Osteoblast (primary cell): ENCODE measurements around the gene CBX2. TPM values are rescaled to one million over a fixed set of nuclear protein-coding genes. Genes with fewer than 3 reads are reported as not detected.
A peak's percentile ranks its signal among the peaks of the same experiment; 100 is the strongest.

ENCODE experiments used
- DNase-seq: peaks from one replicate; pipeline ENCODE4 v3.0.0; 2011; ENCODE audit warnings: low spot score, mixed read lengths; ENCODE audit not compliant: insufficient read length; ENCODE audit errors: missing footprints
- H2AFZ ChIP-seq: 2 replicates; pipeline ENCODE4 v1.6.0; 2011; ENCODE audit warnings: mild to moderate bottlenecking, low read length
- H3K27ac ChIP-seq: 2 replicates; pipeline ENCODE4 v1.5.1; 2011; ENCODE audit warnings: mild to moderate bottlenecking, low read depth, low read length, moderate library complexity
- H3K27me3 ChIP-seq: 2 replicates; pipeline ENCODE4 v1.6.0; 2012; ENCODE audit warnings: mild to moderate bottlenecking, control low read depth, inconsistent platforms, low read length, moderate library complexity; ENCODE audit not compliant: insufficient read depth
- H3K36me3 ChIP-seq: 2 replicates; pipeline ENCODE4 v1.5.1; 2011; ENCODE audit warnings: mild to moderate bottlenecking, low read length, control low read depth, moderate library complexity; ENCODE audit not compliant: insufficient read depth
- H3K4me1 ChIP-seq: 2 replicates; pipeline ENCODE4 v1.5.1; 2011; ENCODE audit warnings: mild to moderate bottlenecking, low read length, control low read depth, moderate library complexity; ENCODE audit not compliant: insufficient read depth
- H3K4me2 ChIP-seq: 2 replicates; pipeline ENCODE4 v1.6.0; 2011; ENCODE audit warnings: mild to moderate bottlenecking, low read length; ENCODE audit not compliant: insufficient read depth
- H3K4me3 ChIP-seq: fragments of 200-600 bp; sonication (generic); 3 replicates; pipeline ENCODE4 v1.5.1; 2012; ENCODE audit warnings: mild to moderate bottlenecking, low read length, inconsistent platforms; ENCODE audit not compliant: insufficient read depth
- H3K79me2 ChIP-seq: 2 replicates; pipeline ENCODE4 v1.6.0; 2012; ENCODE audit warnings: mild to moderate bottlenecking, low read length, control low read depth, inconsistent platforms; ENCODE audit not compliant: insufficient read depth
- H3K9me3 ChIP-seq: 2 replicates; pipeline ENCODE4 v1.5.1; 2011; ENCODE audit warnings: low read depth, low read length, control low read depth
- H4K20me1 ChIP-seq: 2 replicates; pipeline ENCODE4 v1.6.0; 2012; ENCODE audit warnings: mild to moderate bottlenecking, low read length, control low read depth; ENCODE audit not compliant: insufficient read depth
- CTCF ChIP-seq: IDR thresholded peaks from 2 replicates; pipeline ENCODE4 v1.5.1; 2011; ENCODE audit warnings: mild to moderate bottlenecking, low read depth, low read length, moderate library complexity; ENCODE audit errors: extremely low read depth
- total RNA-seq: library from RNA; depleted of rRNA; stranded (reverse); fragments of >200 nt; gene quantifications from 2 replicates; pipeline ENCODE4 v1.2.3, GENCODE V29; 2012

CBX2 gene
- total RNA-seq = 0.88 and 1.1 TPM in 2 replicates

DNA sequence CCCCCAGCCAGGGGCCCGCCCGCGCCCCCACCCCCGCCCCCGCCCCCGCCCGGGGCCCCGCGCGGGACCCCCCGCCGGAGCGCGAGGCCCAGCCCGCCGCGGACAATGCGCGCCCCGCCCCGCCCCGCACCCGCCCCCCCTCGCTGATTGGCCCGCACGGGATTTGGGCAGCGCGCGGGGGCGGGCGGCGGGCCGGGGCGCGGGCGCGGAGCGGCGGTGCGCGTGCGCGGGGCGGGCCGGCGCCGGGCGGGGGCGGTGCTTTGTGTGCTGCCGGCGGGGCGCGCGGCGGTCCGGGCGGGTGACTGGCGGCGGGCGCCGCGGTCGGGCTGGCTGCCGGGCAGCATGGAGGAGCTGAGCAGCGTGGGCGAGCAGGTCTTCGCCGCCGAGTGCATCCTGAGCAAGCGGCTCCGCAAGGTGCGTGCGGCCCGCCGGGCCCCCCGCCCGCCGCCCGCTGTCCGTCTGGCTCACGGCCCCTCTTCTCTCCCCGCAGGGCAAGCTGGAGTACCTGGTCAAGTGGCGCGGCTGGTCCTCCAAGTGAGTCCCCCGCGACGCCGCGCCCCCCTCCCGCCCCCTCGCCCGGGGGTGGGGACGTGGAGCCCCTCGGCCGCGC, at the start of gene CBX2:
CBX2 (plus strand) TSS at position 255 of the 610 bp plus-strand sequence; CDS start at position 343, 88 bp downstream.
- no peaks in the 10 kb centered on the region for H3K36me3 ChIP-seq
- H3K79me2 ChIP-seq = no peaks in the 10 kb centered on the region
- H3K4me2 ChIP-seq = peak within 1 kb of the TSS; percentile 75
- H2AFZ ChIP-seq = peak within 1 kb of the TSS; percentile 22
- H4K20me1 ChIP-seq = no peaks in the 10 kb centered on the region
- H3K4me3 ChIP-seq = peak within 1 kb of the TSS; percentile 69
- peak; percentile 100 for DNase-seq
- TF ChIP-seq CTCF = no peak
- no peak within 1 kb of the TSS for H3K27ac ChIP-seq
- no peaks in the 10 kb centered on the region for H3K9me3 ChIP-seq
- peaks cover 54% of the 10 kb centered on the region for H3K27me3 ChIP-seq
- H3K4me1 ChIP-seq = peaks cover 4% of the 10 kb centered on the region

DNA sequence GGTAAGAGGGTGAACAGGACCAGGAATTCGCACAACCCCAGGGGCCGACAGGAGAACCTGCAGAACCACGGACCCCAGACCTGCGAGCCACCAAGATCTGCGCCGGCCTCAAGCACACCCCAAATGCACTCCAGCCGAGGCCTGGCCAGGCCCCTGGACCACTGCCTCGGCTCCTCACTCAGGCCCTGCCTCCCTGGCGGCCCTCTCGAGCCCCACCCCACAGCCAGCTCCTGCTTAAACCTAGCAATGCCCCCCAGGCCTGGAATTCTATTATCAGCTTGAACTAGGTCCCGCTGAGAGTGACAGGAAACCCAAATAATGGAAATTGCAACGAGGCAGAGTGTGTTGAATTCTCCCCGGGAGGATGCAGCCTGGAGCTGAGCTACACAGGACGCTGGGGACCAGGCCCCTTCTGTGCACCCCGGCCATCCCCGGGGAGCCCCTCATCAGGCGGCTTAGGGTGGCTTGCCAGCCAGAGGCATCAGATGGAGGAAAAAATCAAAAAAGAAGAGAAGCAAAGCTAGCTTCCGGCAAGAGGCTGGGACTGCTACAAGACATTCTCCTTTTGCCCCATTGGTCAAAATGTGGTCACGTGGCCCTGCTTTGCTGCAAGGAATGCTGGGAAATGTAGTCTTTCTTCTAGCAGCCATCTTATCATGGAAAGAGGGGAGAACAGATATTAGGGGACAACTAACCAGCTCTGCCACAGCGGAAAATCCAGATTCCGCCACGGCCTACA, 49.6 kb upstream of the CBX2 start:
- H3K4me2 ChIP-seq = peak overlapping the region; percentile 76
- no peaks in the 10 kb centered on the region for H3K79me2 ChIP-seq
- H3K36me3 ChIP-seq = no peaks in the 10 kb centered on the region
- peak overlapping the region; percentile 100 for H2AFZ ChIP-seq
- TF ChIP-seq CTCF = no peak
- H3K9me3 ChIP-seq = no peaks in the 10 kb centered on the region
- H3K27ac ChIP-seq = no peak overlapping the region
- peak; percentile 100 for DNase-seq
- H4K20me1 ChIP-seq = no peaks in the 10 kb centered on the region
- H3K27me3 ChIP-seq = no peaks in the 10 kb centered on the region
- H3K4me3 ChIP-seq = peak overlapping the region; percentile 64
- H3K4me1 ChIP-seq = peaks cover 3% of the 10 kb centered on the region

DNA sequence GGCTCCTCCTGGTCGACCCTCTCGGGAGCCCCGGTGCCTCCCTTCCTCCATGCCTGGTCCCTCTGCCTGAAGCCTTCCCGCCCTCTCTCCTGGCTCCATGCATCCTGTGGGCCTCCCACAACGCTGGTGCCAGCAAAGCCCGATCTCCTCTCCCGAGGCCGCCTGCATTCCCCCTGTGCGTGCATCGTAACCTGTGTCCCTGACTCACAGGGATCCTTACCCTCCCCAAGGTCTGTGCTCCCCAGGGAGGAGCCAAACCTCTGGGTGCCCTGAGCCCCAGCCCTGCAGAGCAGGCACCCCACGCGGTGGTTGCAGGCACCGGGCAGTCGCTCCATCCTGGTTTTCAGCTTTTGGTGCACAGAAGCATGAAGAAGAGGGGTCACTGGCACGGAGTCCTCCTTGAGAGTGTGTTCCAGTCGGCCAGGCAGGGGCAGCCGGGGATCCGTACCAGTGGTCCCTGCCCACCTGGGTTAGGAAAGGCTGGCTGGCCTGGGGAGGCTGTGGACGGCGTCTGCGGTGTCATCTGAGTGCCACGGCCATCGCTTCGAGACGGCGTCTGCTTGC, 49.0 kb upstream of the CBX2 start:
- Histone ChIP-seq H3K36me3 (no peaks in the 10 kb centered on the region), H4K20me1 (no peaks in the 10 kb centered on the region), H3K27ac (no peak overlapping the region), H2AFZ (peak overlapping the region; percentile 100), H3K4me1 (peaks cover 3% of the 10 kb centered on the region), H3K9me3 (no peaks in the 10 kb centered on the region), H3K4me3 (peak overlapping the region; percentile 64), H3K4me2 (peak overlapping the region; percentile 76), H3K27me3 (no peaks in the 10 kb centered on the region), H3K79me2 (no peaks in the 10 kb centered on the region)
- DNase-seq = peak; percentile 56
- no peak for TF ChIP-seq CTCF

DNA sequence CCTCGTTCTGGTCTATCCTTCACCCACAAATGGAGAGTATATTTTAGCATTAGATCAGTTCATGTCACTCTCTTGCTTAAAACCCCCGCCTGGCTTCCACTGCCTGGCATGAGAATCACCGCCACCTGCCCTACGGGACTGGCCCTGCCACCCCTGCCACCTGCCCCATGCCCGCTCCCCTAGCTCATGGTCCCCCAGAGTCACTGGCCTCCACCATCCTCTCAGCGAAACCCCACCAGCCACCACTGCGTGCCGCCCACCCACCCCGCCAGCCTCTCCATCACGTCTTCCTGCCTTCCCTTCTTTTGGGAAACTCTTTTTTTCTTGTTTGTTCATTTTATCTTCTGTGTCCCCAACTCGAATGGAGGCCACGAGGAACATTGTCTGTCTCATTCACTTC, 48.2 kb upstream of the CBX2 start:
- TF ChIP-seq CTCF = no peak
- H3K4me3 ChIP-seq = no peak overlapping the region
- no peak overlapping the region for H3K27ac ChIP-seq
- no peaks in the 10 kb centered on the region for H3K36me3 ChIP-seq
- no peaks in the 10 kb centered on the region for H3K79me2 ChIP-seq
- H3K4me2 ChIP-seq = no peak overlapping the region
- H4K20me1 ChIP-seq = no peaks in the 10 kb centered on the region
- no peak overlapping the region for H2AFZ ChIP-seq
- no peaks in the 10 kb centered on the region for H3K27me3 ChIP-seq
- H3K9me3 ChIP-seq = no peaks in the 10 kb centered on the region
- peaks cover 3% of the 10 kb centered on the region for H3K4me1 ChIP-seq
- peak; percentile 4 for DNase-seq
